Breast epithelium (tissue), 4 donors: ENCODE data around the gene COL23A1. TPM values are rescaled to one million over a fixed set of nuclear protein-coding genes. Genes with fewer than 3 reads are reported as not detected.

ENCODE experiments used
- DNase-seq, 2 donors: peaks; one replicate each; pipeline ENCODE4 v3.0.0-alpha.2; 2019; ENCODE audit warnings: low spot score in 2 of 2
- H3K27ac ChIP-seq, 2 donors: fragments of 200-600 bp; sonication (generic) in 1 of 2; one replicate each; pipeline ENCODE4 v1.5.1; 2016 to 2019; ENCODE audit warnings: mild to moderate bottlenecking in 1 of 2
- H3K27me3 ChIP-seq, 2 donors: fragments of 200-600 bp; sonication (generic) in 1 of 2; one replicate each; pipeline versions ENCODE4 v1.5.1 to v1.6.0; 2017 to 2019; ENCODE audit warnings: control low read depth in 1 of 2, mild to moderate bottlenecking in 1 of 2
- H3K36me3 ChIP-seq: fragments of 200-600 bp; one replicate; pipeline ENCODE4 v1.5.1; 2019
- H3K4me1 ChIP-seq, 2 donors: fragments of 200-600 bp; sonication (generic); one replicate each; pipeline ENCODE4 v1.5.1; 2016 to 2019; ENCODE audit warnings: control low read depth in 1 of 2
- H3K4me3 ChIP-seq, 3 donors: fragments of 200-600 bp; sonication (generic); 1 replicate in 2 of 3; 2 replicates in 1 of 3; pipeline ENCODE4 v1.5.1; 2016 to 2019; ENCODE audit warnings: mild to moderate bottlenecking in 3 of 3, moderate library complexity in 2 of 3
- H3K9me3 ChIP-seq, 2 donors: fragments of 200-600 bp; sonication (generic) in 1 of 2; one replicate each; pipeline ENCODE4 v1.5.1; 2016 to 2019; ENCODE audit warnings: control low read depth in 1 of 2
- POLR2A ChIP-seq: fragments of 450-650 bp; IDR thresholded peaks from one replicate; pipeline ENCODE4 v1.6.1; 2016; ENCODE audit warnings: antibody characterized with exemption, mild to moderate bottlenecking, moderate library complexity
- POLR2AphosphoS5 ChIP-seq, 3 donors: sonication (generic); formaldehyde crosslinking; IDR thresholded peaks; one replicate each; pipeline ENCODE4 v1.6.1; 2017; ENCODE audit warnings: antibody characterized with exemption in 3 of 3
- intact Hi-C: fragments of 100-400 bp; cut with DNase I; formaldehyde crosslinking; loops from one replicate; pipeline ENCODE4 v1.15.1; 2023; ENCODE audit warnings: low total_unique reads
- total RNA-seq, 3 donors: library from RNA; depleted of rRNA; stranded (reverse); fragments of >200 nt; gene quantifications; one replicate each; pipeline ENCODE4 v1.1.0, GENCODE V29; 2016
- TF ChIP-seq, protein P1 (sequence below), 3 donors: fragments of 450-650 bp; IDR thresholded peaks; one replicate each; pipeline ENCODE4 v1.5.1; 2016 to 2017; ENCODE audit warnings: antibody characterized with exemption in 3 of 3, mild to moderate bottlenecking in 3 of 3, moderate library complexity in 3 of 3

Gene COL23A1
- total RNA-seq, 3 donors from 2014 or later = 0.32 to 3.3 (median 2.6) TPM

- Histone ChIP-seq H3K4me1 (no peaks in the 10 kb centered on the region), H3K27me3 (no peaks in the 10 kb centered on the region), H3K9me3 (no peaks in the 10 kb centered on the region), H3K27ac (no peak overlapping the region), H3K36me3 (no peaks in the 10 kb centered on the region), H3K4me3 (no peak overlapping the region)
- no peak for DNase-seq
- intact Hi-C loops = no loop called here
- TF ChIP-seq, protein P1, sequence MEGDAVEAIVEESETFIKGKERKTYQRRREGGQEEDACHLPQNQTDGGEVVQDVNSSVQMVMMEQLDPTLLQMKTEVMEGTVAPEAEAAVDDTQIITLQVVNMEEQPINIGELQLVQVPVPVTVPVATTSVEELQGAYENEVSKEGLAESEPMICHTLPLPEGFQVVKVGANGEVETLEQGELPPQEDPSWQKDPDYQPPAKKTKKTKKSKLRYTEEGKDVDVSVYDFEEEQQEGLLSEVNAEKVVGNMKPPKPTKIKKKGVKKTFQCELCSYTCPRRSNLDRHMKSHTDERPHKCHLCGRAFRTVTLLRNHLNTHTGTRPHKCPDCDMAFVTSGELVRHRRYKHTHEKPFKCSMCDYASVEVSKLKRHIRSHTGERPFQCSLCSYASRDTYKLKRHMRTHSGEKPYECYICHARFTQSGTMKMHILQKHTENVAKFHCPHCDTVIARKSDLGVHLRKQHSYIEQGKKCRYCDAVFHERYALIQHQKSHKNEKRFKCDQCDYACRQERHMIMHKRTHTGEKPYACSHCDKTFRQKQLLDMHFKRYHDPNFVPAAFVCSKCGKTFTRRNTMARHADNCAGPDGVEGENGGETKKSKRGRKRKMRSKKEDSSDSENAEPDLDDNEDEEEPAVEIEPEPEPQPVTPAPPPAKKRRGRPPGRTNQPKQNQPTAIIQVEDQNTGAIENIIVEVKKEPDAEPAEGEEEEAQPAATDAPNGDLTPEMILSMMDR (IDR thresholded peaks at IDR 0.05) = no peak
- no peak for TF ChIP-seq POLR2A
Observed at GRCh38 chr5:178314061-178314660, 276.0 kb downstream of the COL23A1 start.

GRCh38 chr5:178313316-178313715 is 276.9 kb downstream of the COL23A1 start:
- intact Hi-C loops = no loop called here
- Histone ChIP-seq H3K27me3 (no peaks in the 10 kb centered on the region), H3K4me3 (no peak overlapping the region), H3K9me3 (no peaks in the 10 kb centered on the region), H3K4me1 (no peaks in the 10 kb centered on the region), H3K36me3 (no peaks in the 10 kb centered on the region), H3K27ac (no peak overlapping the region)
- TF ChIP-seq POLR2A = no peak
- TF ChIP-seq, protein P1 (IDR thresholded peaks at IDR 0.05) = no peak
- no peak for TF ChIP-seq POLR2AphosphoS5 (IDR thresholded peaks at IDR 0.05)
- DNase-seq = no peak

DNA sequence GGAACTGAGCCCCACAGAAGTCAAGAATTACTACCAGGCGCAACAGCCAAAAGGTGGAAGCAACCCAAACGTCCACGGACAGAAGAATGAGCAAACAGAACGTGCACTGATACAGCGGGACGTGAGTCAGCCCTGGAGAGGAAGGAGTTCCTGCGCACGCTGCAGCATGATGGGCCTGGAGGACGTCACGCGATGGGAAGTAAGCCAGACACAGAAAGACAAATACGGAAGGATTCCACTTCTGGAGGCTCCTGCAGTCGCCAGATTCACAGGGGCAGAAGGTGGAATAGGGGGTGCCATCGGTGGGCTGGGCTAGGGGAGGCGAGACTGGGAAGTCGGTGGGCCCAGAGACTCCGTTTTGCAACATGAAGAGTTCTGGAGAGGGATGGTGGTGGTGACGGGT is 277.3 kb downstream of the COL23A1 start:
- no peaks in the 10 kb centered on the region for H3K9me3 ChIP-seq
- no peak overlapping the region for H3K27ac ChIP-seq
- TF ChIP-seq, protein P1 (IDR thresholded peaks at IDR 0.05) = no peak
- TF ChIP-seq POLR2AphosphoS5 (IDR thresholded peaks at IDR 0.05) = no peak
- no peak for TF ChIP-seq POLR2A
- no peaks in the 10 kb centered on the region for H3K4me1 ChIP-seq
- no peak overlapping the region for H3K4me3 ChIP-seq
- H3K27me3 ChIP-seq = no peaks in the 10 kb centered on the region
- intact Hi-C loops = no loop called here
- no peaks in the 10 kb centered on the region for H3K36me3 ChIP-seq
- DNase-seq = no peak

GRCh38 chr5:178310130-178310865 is 279.9 kb downstream of the COL23A1 start:
- no peaks in the 10 kb centered on the region for H3K36me3 ChIP-seq
- no peaks in the 10 kb centered on the region for H3K9me3 ChIP-seq
- intact Hi-C loops = no loop called here
- H3K4me3 ChIP-seq = no peak overlapping the region
- no peak overlapping the region for H3K27ac ChIP-seq
- DNase-seq = no peak
- H3K27me3 ChIP-seq = no peaks in the 10 kb centered on the region
- no peaks in the 10 kb centered on the region for H3K4me1 ChIP-seq
- TF ChIP-seq, protein P1 (IDR thresholded peaks at IDR 0.05) = no peak
- TF ChIP-seq POLR2A = no peak

DNA sequence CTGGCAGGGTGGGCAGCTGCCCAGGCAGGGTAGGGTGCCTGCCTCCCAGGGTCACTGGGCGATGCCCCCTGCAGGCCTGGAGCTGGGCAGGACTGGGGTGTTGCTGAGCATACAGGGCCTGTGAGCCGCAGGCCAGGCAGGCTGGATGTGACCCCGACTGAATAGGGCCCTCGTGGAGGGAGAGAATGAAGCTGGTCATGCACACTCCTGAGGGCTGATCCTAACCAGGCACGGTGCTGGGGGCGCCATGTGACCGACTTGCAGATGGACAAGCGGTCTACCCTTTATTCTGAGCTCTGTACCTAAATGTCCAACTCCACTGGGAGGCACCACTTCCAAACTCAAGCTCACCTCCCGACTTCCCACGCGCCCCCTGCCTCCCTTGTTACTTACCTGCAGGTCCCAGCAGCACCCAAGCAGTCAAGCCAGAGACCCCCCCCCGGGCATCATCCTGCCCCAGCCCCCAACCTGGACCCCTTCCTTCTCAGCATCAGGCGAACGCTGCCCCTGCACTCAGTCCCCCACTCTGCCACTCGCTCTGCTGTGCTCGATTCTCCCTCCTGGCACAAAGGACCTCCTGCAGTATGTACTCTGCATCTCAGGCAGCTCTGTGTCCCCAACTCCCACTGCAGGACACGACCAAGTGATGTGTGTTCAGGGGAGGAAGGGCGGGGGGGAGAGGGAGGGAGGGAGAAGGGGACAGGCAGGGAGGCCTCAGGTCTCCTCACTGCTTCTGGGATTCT is 280.8 kb downstream of the COL23A1 start:
- no peak for DNase-seq
- no peak for TF ChIP-seq POLR2AphosphoS5 (IDR thresholded peaks at IDR 0.05)
- intact Hi-C loops = no loop called here

More for the DNA sequence above, 280.8 kb downstream of the COL23A1 start:
- no peaks in the 10 kb centered on the region for H3K4me1 ChIP-seq
- H3K4me3 ChIP-seq = no peak overlapping the region
- H3K27ac ChIP-seq = no peak overlapping the region
- H3K9me3 ChIP-seq = no peaks in the 10 kb centered on the region
- H3K27me3 ChIP-seq = no peaks in the 10 kb centered on the region
- H3K36me3 ChIP-seq = no peaks in the 10 kb centered on the region
